ENCODE results near the gene ZNF254.

DNA sequence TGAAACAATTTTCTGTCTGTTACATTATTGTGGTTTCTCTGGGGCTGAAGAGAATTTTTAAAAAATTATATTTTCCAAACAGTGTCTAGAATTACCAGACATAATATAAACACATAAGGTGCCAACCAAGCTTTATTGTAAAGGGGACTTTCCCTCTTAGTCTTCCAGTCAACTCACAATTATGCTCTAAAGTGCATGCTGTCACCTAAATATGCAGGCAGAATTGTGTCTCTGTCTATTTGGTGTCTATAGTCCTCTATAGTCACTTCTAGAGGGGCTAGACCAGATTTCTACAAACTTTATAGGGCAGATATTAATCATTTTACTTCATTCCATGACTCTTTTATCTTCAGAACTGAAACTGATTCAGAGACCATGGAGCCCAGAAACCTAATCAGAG lies 12.8 kb downstream of the ZNF254 start:
- TF ChIP-seq, protein P1, sequence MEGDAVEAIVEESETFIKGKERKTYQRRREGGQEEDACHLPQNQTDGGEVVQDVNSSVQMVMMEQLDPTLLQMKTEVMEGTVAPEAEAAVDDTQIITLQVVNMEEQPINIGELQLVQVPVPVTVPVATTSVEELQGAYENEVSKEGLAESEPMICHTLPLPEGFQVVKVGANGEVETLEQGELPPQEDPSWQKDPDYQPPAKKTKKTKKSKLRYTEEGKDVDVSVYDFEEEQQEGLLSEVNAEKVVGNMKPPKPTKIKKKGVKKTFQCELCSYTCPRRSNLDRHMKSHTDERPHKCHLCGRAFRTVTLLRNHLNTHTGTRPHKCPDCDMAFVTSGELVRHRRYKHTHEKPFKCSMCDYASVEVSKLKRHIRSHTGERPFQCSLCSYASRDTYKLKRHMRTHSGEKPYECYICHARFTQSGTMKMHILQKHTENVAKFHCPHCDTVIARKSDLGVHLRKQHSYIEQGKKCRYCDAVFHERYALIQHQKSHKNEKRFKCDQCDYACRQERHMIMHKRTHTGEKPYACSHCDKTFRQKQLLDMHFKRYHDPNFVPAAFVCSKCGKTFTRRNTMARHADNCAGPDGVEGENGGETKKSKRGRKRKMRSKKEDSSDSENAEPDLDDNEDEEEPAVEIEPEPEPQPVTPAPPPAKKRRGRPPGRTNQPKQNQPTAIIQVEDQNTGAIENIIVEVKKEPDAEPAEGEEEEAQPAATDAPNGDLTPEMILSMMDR (IDR thresholded peaks at IDR 0.05; ENCODE audit: poor library complexity, severe bottlenecking) = no peak
- no peak for TF ChIP-seq SMC3 (conservative IDR thresholded peaks at IDR 0.05; ENCODE audit: poor library complexity)
- no peak for TF ChIP-seq POLR2AphosphoS5 (IDR thresholded peaks at IDR 0.05)

Measured in neural cell (in vitro differentiated cells).